Measurements from ENCODE around the gene ABHD17A. TPM values are rescaled to one million over a fixed set of nuclear protein-coding genes. Genes with fewer than 3 reads are reported as not detected.
A peak's percentile ranks its signal among the peaks of the same experiment; 100 is the strongest.

Gene ABHD17A
- total and polyA plus RNA-seq, 9 of the 15 experiments (the other 6 are each of a cell fraction or from before 2014, with no cell fraction given), result 0.04 to 135 (median 21.8) TPM; not detected in 1

GRCh38 chr19:1905110-1905862, 20.0 kb upstream of the ABHD17A start, which contains the start of the genes ADAT3 and SCAMP4 (continued):
- peak; percentile 74; the same call in 1 of the 2 replicates for TF ChIP-seq ZNF407 (IDR thresholded peaks at IDR 0.05; ENCODE audit: low read depth)
- no peak for TF ChIP-seq FOXA1 (IDR thresholded peaks at IDR 0.05; ENCODE audit: borderline replicate concordance)
- TF ChIP-seq ETV6 (IDR thresholded peaks at IDR 0.05; ENCODE audit: borderline replicate concordance in 1 of 2, low read depth in 2 of 2, low read length in 1 of 2), result no peak
- no peak for TF ChIP-seq ETV6 (CRISPR knock-in tag; IDR thresholded peaks at IDR 0.05; ENCODE audit: borderline replicate concordance)
- peak; percentile 93 for TF ChIP-seq BHLHE40 (IDR thresholded peaks at IDR 0.05; ENCODE audit: low read length)
- TF ChIP-seq JUN (IDR thresholded peaks at IDR 0.05; ENCODE audit: borderline replicate concordance, low read depth, low read length), result 0 out of 2 replicates have a peak, but pooled peaks have one; percentile 5
- no peak for TF ChIP-seq JUN (CRISPR knock-in tag; IDR thresholded peaks at IDR 0.05; ENCODE audit: borderline replicate concordance)
- TF ChIP-seq CREB3L1 (IDR thresholded peaks at IDR 0.05; ENCODE audit: borderline replicate concordance, low read depth), result peak; percentile 71; the same call in 1 of the 2 replicates
- TF ChIP-seq PTRF (tag; IDR thresholded peaks at IDR 0.05), result no peak
- no peak for TF ChIP-seq FOS (IDR thresholded peaks at IDR 0.05; ENCODE audit: extremely low read depth, insufficient read length)
- TF ChIP-seq ZNF354B (CRISPR knock-in tag; IDR thresholded peaks at IDR 0.05), result no peak
- no peak for TF ChIP-seq SFPQ (IDR thresholded peaks at IDR 0.05; ENCODE audit: low read depth, low read length)
- peak in 1 of 2 experiments; percentile 88; a peak in 2 of 4 replicates for TF ChIP-seq HDAC1 (IDR thresholded peaks at IDR 0.05)
- no peak for TF ChIP-seq RBM14 (IDR thresholded peaks at IDR 0.05; ENCODE audit: borderline replicate concordance, insufficient read depth, low read depth, low read length)

Data from K562 (cell line).